HG02938 (cell line): ENCODE results near the gene PTPN1.
"Not testable (repeated sequence)": the region's sequence is repeated elsewhere in the genome, so short reads cannot be mapped to it uniquely, and the experiment has no call there.

ENCODE experiments used
- ATAC-seq: cut with Tn5 transposase; IDR thresholded peaks from one replicate; pipeline ENCODE4 v1.9.1; 2021; ENCODE audit warnings: mild to moderate bottlenecking, moderate library complexity; ENCODE audit not compliant: unreplicated experiment

Gene PTPN1

DNA sequence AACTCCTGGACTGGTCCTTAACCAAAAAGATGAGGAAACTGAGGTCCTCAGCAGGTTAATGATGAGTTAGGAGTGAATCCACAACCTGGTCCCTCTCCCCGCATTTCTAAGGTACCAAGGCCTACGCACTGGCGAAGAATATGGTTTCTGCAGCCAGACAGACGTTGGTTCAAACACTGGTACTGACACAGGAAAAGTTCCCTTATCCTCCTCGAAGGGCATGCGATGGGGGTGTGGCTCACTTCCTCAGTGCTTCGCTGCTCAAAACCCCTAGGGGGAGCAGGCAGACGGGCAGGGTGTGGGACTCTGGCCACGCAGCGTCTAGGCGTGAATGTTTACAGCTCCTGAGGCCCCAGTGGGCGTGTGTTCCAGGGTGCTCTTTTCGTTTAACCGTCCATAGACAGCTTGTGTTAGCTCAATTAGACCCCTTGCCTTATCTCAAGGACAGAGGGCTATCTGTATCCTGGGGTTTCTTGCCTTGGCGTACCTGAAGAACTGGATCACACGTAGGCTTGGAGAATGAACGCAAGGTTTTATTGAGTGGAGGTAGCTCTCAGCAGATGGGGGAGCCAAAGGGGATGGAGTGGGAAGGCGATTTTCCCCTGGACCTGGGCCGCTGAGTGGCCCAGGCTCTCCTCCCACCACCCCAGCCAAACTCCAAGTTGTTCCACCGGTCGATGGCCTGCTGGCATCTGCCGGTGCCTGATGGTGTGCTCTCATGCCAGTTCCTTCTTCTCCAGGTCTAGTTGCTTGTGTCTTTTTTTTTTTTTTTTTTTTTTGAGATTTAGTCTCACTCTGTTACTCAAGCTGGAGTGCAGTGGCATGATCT lies 31.8 kb upstream of the PTPN1 start:
- no peak for ATAC-seq

- no peak for ATAC-seq
Observed at GRCh38 chr20:50481741-50482140, 28.4 kb upstream of the PTPN1 start.

DNA sequence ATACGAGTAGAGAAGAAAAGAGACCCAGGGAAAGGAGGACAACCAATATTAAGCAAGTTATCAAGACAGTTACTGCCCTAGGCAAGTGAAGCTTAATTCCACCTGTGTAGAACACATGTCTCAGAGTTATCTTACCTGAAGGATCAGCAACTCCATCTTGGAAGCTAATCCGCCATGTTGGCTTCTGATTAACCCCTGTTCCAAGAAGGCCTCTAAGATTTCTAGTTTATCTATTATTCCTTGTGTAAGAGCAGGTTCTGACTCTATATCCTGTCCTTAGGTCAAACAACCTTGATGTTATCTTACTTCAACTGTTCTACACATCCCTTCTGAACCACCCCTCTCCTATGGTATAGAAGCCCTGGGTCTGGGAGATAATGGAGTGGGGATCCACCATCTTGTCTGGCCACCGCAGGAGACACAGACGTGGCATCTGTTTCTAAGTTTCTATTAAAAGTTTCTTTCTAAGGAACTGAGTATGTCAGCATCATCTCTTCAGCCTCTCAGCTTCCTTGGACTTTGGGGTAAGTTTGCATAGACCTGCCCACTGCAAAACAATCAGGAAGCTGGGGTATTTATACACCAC lies 27.7 kb upstream of the PTPN1 start:
- ATAC-seq = no peak

- ATAC-seq = no peak
Observed at GRCh38 chr20:50484271-50484976, 25.8 kb upstream of the PTPN1 start.

DNA sequence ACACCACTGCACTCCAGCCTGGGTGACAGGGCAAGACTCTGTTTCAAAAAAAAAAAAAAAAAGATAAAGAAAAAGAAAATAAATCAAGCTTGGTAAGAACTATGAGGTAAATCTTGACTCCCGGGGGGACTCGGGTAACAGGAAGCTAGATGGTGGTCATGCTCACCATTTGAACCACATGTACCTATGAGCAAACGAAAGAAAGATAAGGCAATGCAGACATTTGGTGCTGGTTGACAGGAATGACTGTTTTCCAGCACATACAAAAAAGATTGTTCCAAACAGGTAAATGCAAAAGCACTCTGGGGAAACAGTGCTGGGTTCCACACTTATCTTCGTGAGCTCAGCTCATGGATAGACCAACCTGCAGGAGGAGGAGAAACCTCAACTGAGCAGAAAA lies 22.8 kb upstream of the PTPN1 start:
- no peak for ATAC-seq

- no peak for ATAC-seq
Observed at GRCh38 chr20:50488236-50488806, 21.9 kb upstream of the PTPN1 start.

DNA sequence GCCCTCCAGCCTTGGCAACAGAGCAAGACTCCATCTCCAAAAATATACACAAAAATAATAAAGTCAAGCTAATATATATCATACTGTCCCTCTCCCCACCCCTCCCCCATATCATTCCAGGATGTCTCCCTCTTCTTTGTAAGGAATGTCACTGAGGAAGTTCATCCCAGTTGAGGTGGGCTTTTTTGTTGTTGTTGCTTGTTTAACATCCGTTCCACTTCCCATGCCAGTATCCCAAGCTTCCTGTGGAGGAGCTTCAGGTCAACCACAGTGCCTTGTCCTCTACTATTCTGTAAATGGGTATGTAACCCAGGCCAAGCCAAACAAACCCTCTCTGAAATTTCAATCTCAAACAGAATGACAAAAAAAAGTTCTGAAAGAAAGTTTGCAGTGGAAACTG lies 19.0 kb upstream of the PTPN1 start:
- no peak for ATAC-seq

DNA sequence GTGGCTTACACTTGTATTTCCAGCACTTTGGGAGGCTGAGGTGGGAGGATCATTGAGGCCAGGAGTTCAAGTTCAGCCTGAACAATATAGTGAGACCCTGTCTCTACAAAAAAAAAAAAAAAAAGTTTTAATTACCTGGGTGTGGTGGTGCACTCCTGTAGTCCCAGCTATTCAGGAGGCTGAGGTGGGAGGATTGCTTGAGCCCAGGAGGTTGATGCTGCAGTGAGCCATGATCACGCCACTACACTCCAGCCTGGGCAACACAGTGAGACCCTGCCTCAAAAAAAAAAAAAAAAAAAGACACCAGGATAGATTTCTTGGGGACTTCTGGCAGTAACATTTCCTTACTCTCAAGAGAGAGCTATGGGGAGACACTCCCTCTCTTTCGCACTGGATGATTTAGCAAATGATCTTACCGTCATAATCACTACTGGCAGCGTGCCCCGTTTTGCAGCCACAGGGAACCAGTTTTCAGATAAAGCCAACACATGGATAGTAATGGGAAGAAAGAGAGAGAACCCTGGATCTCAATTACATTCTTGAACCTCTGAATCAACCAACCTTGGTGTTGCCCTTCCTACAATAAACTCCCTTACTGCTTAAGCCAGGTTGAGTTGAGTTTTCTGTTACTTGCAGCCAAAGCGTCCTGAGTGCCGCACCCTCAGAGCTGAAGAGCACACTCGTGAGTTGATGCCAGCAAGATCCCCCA lies 18.1 kb upstream of the PTPN1 start:
- ATAC-seq = no peak

- no peak for ATAC-seq
Observed at GRCh38 chr20:50493881-50494253, 16.3 kb upstream of the PTPN1 start.

DNA sequence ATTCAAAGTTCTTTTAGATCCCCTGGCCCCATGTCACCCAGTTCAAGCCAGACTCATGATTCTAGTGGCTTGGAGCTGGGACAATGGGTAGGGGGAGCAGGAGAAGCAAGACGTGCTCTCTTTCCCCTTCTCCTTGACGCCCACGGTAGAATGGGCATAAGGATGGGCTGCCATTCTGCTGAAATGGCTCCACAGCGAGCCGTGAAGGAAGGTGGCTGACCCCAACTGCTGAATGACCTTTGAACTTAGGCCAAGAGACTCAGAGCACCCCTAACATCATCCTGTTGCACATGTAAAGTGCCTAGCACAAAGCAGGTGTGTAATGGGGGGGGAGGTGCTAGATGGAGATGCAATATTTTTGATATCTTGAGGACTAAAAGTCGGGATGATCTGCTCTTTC lies 15.8 kb upstream of the PTPN1 start:
- ATAC-seq = no peak

DNA sequence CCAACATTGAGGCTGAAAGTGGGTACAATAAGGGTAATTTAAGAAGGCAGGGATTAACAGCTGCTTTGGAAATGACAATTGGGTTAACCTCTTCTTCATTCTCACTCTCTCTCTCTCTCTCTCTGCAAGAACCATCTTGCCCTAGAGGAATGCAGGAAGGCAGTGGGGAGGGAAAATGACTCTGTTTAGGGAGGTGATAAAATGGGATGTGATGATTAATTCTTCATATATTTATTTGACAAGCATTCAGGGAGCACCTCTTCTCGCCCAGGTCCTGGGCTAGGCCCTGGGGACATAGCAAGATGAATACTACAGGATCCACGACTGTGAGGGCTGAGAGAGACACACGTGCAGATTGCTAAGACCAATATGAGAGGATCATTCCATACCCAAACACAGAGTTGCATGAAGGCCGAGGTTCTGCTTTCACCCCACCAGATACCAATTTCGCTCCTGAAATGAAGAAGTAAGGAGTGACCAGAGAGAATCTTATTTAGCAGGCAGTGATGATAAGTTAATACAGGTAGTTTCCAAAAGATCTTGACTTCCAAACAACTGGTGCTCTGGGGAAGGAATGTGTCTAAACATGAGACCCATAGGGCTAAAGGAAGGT lies 13.3 kb upstream of the PTPN1 start:
- ATAC-seq = no peak

DNA sequence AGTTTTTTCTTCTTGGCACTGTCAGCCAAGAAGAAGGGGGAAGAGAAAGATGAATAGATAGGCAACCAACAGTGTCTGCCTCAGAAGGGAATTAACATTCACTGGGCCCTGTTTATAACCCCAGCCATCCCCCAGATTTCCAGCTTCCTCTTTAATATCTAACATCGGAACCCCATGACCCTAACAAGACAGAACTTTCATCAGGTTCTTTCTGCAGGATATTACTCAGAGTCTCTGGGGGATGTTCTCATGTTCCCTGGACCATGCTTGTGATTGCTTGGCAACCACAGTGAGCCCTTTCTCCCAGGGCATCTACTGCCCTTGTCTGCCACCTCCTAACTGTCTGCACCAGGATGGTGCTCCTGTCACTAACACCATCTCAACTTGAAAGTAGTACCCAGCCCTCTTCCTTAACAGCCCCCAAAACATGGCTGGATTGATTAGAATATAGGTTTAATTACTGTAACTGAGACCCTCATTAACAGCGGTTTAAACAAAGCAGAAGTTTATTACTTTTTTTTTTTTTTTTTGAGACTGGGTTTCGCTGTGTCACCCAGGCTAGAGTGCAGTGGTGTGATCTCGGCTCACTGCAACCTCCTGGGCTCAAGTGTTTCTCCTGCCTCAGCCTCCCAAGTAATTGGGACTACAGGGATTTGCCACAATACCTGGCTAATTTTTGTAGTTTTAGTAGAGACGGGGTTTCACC lies 12.0 kb upstream of the PTPN1 start:
- no peak for ATAC-seq

GRCh38 chr20:50499938-50500337 lies 10.2 kb upstream of the PTPN1 start:
- ATAC-seq = no peak

DNA sequence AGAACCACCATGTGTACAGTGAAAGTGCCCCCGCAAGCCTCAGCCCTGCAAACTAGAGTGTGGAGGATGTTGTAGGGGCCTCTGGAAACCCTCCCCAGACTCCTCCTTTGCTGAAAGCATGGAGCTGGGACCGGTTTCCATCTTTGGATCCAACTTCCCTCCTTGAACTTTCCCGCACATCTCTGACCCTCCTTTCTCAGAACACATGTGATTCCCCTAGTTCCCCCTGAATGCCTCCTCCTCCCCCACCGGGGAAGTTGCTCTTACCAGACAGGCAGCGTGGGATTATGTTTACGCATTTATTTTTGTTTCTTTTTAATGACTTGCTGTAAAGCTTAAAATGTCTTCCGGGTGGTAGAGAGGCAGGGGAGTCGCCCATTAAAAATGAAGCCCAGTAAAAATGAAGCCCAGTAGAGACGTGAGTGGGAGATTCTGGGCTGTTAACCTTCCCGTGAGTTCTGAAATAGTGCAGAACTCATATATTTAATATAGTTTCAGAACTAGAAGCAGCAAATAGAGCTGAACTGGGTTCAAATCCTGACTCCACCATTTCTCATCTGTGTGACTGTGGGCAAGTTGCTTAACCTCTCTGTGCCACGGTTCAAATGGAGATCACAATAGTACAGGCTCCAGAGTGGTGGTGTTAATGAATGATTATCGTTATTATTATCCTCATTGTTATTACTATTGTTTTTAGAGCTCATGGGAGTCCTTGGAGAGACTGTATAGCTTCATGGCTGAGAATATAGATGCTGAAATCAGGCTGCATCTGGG lies 8.0 kb upstream of the PTPN1 start:
- ATAC-seq = no peak

DNA sequence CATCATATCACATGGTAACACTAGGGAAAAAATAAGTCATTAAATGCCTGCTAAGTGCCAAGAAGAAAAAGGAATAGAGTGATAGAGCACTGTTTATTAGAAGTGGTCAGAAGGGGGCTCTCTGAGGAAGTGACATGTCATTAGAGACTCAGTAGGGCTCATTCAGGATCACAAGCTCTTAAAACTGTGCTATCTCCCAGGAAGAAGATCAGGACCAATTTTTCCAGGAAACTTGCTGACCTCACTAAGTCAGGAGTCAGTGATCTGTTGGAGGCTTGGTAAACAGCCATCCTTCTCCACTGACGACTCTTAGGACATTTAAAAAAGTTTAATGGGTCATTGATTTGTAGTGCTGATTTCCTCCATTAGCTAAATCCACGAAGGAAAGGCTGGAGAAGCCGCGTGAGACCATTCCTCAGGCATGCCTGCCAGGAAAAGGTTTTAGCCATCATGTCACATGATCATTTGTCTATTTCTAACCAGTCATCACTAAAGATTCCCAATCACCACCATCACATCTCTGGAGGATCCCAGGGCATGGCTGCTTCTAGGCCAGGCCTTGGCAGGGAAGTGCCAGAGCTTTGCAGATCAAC lies 5.9 kb upstream of the PTPN1 start:
- no peak for ATAC-seq

DNA sequence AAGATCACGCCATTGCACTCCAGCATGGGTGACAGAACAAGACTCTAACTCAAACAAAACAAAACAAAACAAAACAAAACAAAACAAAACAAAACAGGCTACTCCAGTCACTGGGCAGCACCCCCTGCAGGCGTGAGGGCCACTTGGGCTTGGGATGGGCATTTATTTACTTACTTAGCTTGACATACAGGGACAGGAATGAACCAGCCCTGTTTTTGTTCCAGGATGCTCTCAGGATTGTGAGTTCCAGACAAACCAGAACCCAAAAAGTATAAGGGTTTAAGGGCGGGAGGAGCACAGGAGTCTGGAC lies 4.0 kb upstream of the PTPN1 start:
- ATAC-seq = no peak

DNA sequence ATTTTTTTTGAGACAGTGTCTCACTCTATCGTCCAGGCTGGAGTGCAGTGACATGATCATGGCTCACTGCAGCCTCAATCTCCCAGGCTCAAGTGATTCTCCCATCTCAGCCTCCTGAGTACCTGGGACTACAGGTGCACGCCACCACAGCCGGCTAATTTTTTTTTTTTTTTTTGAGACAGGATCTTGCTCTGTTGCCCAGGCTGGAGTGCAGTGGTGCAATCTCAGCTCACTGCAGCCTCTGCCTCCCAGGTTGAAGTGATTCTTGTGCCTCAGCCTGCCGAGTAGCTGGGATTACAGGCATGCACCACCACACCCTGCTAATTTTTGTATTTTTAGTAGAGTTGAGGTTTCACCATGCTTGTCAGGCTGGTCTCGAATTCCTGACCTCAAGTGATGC lies 2.4 kb upstream of the PTPN1 start:
- not testable (repeated sequence) for ATAC-seq

- ATAC-seq = no peak
Observed at GRCh38 chr20:50508171-50508755, 1.9 kb upstream of the PTPN1 start.
